Neuron (in vitro differentiated cells): ENCODE data around the gene CDH2.

Experiments
- H2AFZ ChIP-seq: one replicate; pipeline ENCODE4 v1.6.1; 2013; ENCODE audit warnings: low read depth, mild to moderate bottlenecking, inconsistent platforms, low read length, moderate library complexity
- H3K27me3 ChIP-seq: one replicate; pipeline ENCODE4 v1.6.1; 2013; ENCODE audit warnings: low read length; ENCODE audit not compliant: insufficient read depth
- H3K36me3 ChIP-seq: one replicate; pipeline ENCODE4 v1.6.1; 2013; ENCODE audit warnings: low read length; ENCODE audit not compliant: insufficient read depth
- H3K4me1 ChIP-seq: one replicate; pipeline ENCODE4 v1.6.1; 2013; ENCODE audit warnings: low read length; ENCODE audit not compliant: insufficient read depth
- H3K4me3 ChIP-seq: 2 replicates; pipeline ENCODE4 v1.5.1; 2013; ENCODE audit warnings: mild to moderate bottlenecking, low read length, moderate library complexity
- H3K9me3 ChIP-seq: one replicate; pipeline ENCODE4 v1.6.1; 2013; ENCODE audit warnings: low read length

Gene CDH2

GRCh38 chr18:27969206-27969605 lies 207.7 kb downstream of the CDH2 start:
- no peaks in the 10 kb centered on the region for H3K9me3 ChIP-seq
- H3K4me1 ChIP-seq, result peaks cover 16% of the 10 kb centered on the region
- H3K36me3 ChIP-seq, result peaks cover 91% of the 10 kb centered on the region
- no peak overlapping the region for H3K4me3 ChIP-seq
- no peak overlapping the region for H2AFZ ChIP-seq
- no peaks in the 10 kb centered on the region for H3K27me3 ChIP-seq

GRCh38 chr18:27967913-27968824 lies 208.8 kb downstream of the CDH2 start:
- H3K4me1 ChIP-seq, result peaks cover 16% of the 10 kb centered on the region
- no peak overlapping the region for H3K4me3 ChIP-seq
- peaks cover 91% of the 10 kb centered on the region for H3K36me3 ChIP-seq
- no peaks in the 10 kb centered on the region for H3K9me3 ChIP-seq
- no peaks in the 10 kb centered on the region for H3K27me3 ChIP-seq
- no peak overlapping the region for H2AFZ ChIP-seq

- peaks cover 91% of the 10 kb centered on the region for H3K36me3 ChIP-seq
- H3K9me3 ChIP-seq, result no peaks in the 10 kb centered on the region
- H3K4me3 ChIP-seq, result no peak overlapping the region
- no peak overlapping the region for H2AFZ ChIP-seq
- peaks cover 16% of the 10 kb centered on the region for H3K4me1 ChIP-seq
- H3K27me3 ChIP-seq, result no peaks in the 10 kb centered on the region
Measured at GRCh38 chr18:27966881-27967280, 210.0 kb downstream of the CDH2 start.

- H3K36me3 ChIP-seq, result peaks cover 94% of the 10 kb centered on the region
- no peaks in the 10 kb centered on the region for H3K27me3 ChIP-seq
- no peaks in the 10 kb centered on the region for H3K9me3 ChIP-seq
- H3K4me1 ChIP-seq, result peaks cover 16% of the 10 kb centered on the region
- H2AFZ ChIP-seq, result no peak overlapping the region
- no peak overlapping the region for H3K4me3 ChIP-seq
Measured at GRCh38 chr18:27964811-27965210, 212.1 kb downstream of the CDH2 start.

- Histone ChIP-seq H2AFZ (no peak overlapping the region), H3K4me1 (peaks cover 10% of the 10 kb centered on the region), H3K9me3 (no peaks in the 10 kb centered on the region), H3K36me3 (peaks cover 87% of the 10 kb centered on the region), H3K4me3 (no peak overlapping the region), H3K27me3 (no peaks in the 10 kb centered on the region)
Measured at GRCh38 chr18:27959101-27959500, 217.8 kb downstream of the CDH2 start.

GRCh38 chr18:27956001-27956640 lies 220.8 kb downstream of the CDH2 start:
- Histone ChIP-seq H2AFZ (no peak overlapping the region), H3K9me3 (no peaks in the 10 kb centered on the region), H3K4me3 (no peak overlapping the region), H3K4me1 (peaks cover 27% of the 10 kb centered on the region), H3K27me3 (no peaks in the 10 kb centered on the region), H3K36me3 (peaks cover 76% of the 10 kb centered on the region)

GRCh38 chr18:27954226-27954625 lies 222.7 kb downstream of the CDH2 start:
- no peaks in the 10 kb centered on the region for H3K27me3 ChIP-seq
- peaks cover 44% of the 10 kb centered on the region for H3K4me1 ChIP-seq
- H3K4me3 ChIP-seq, result no peak overlapping the region
- no peak overlapping the region for H2AFZ ChIP-seq
- peaks cover 66% of the 10 kb centered on the region for H3K36me3 ChIP-seq
- H3K9me3 ChIP-seq, result no peaks in the 10 kb centered on the region

GRCh38 chr18:27952741-27953140 lies 224.2 kb downstream of the CDH2 start:
- Histone ChIP-seq H3K9me3 (no peaks in the 10 kb centered on the region), H3K36me3 (peaks cover 62% of the 10 kb centered on the region), H3K4me1 (peaks cover 49% of the 10 kb centered on the region), H3K4me3 (no peak overlapping the region), H3K27me3 (no peaks in the 10 kb centered on the region), H2AFZ (no peak overlapping the region)

GRCh38 chr18:27950648-27951228 lies 226.2 kb downstream of the CDH2 start:
- H3K4me1 ChIP-seq, result peaks cover 39% of the 10 kb centered on the region
- H3K36me3 ChIP-seq, result peaks cover 43% of the 10 kb centered on the region

GRCh38 chr18:27948986-27949385 lies 227.9 kb downstream of the CDH2 start:
- H3K36me3 ChIP-seq, result peaks cover 34% of the 10 kb centered on the region
- H2AFZ ChIP-seq, result no peak overlapping the region
- H3K4me1 ChIP-seq, result peaks cover 42% of the 10 kb centered on the region
- H3K27me3 ChIP-seq, result no peaks in the 10 kb centered on the region
- no peaks in the 10 kb centered on the region for H3K9me3 ChIP-seq
- no peak overlapping the region for H3K4me3 ChIP-seq

More at GRCh38 chr18:27950648-27951228, 226.2 kb downstream of the CDH2 start:
- Histone ChIP-seq H3K4me3 (no peak overlapping the region), H3K9me3 (no peaks in the 10 kb centered on the region), H2AFZ (no peak overlapping the region), H3K27me3 (no peaks in the 10 kb centered on the region)

GRCh38 chr18:27942706-27943105 lies 234.2 kb downstream of the CDH2 start:
- peaks cover 23% of the 10 kb centered on the region for H3K4me1 ChIP-seq
- H3K27me3 ChIP-seq, result no peaks in the 10 kb centered on the region
- H3K4me3 ChIP-seq, result no peak overlapping the region
- no peaks in the 10 kb centered on the region for H3K9me3 ChIP-seq
- no peaks in the 10 kb centered on the region for H3K36me3 ChIP-seq
- H2AFZ ChIP-seq, result no peak overlapping the region

GRCh38 chr18:27931535-27931934 lies 245.4 kb downstream of the CDH2 start:
- peaks cover 18% of the 10 kb centered on the region for H3K4me1 ChIP-seq
- no peak overlapping the region for H2AFZ ChIP-seq
- H3K9me3 ChIP-seq, result no peaks in the 10 kb centered on the region
- no peaks in the 10 kb centered on the region for H3K36me3 ChIP-seq
- H3K4me3 ChIP-seq, result no peak overlapping the region
- H3K27me3 ChIP-seq, result no peaks in the 10 kb centered on the region

- no peaks in the 10 kb centered on the region for H3K9me3 ChIP-seq
- H3K4me1 ChIP-seq, result peaks cover 36% of the 10 kb centered on the region
- no peak overlapping the region for H2AFZ ChIP-seq
- no peaks in the 10 kb centered on the region for H3K36me3 ChIP-seq
- no peaks in the 10 kb centered on the region for H3K27me3 ChIP-seq
- no peak overlapping the region for H3K4me3 ChIP-seq
Measured at GRCh38 chr18:27922780-27923179, 254.2 kb downstream of the CDH2 start.
